Activated T-helper 1 cell treated with anti-CD3 and anti-CD28 coated beads, Interleukin-12 subunit alpha, Interleukin-12 subunit beta, Interleukin-2, Interleukin-4 antibody, amounts not matched to agents 30 ng/mL and 10 ng/mL and 1 ng/mL, durations not matched to agents 14 hours and 24 hours and 36 hours (primary cell): ENCODE data around the gene AP3B2. TPM values are rescaled to one million over a fixed set of nuclear protein-coding genes. Genes with fewer than 3 reads are reported as not detected.

Source experiments
- DNase-seq: peaks from one replicate; pipeline ENCODE4 v3.0.0; 2021; ENCODE audit warnings: low spot score
- H3K27ac Mint-ChIP-seq: one replicate; pipeline ENCODE4 v1.8.0; 2021; ENCODE audit warnings: mild to moderate bottlenecking, mixed read lengths
- H3K27me3 Mint-ChIP-seq: one replicate; pipeline ENCODE4 v1.8.0; 2022; ENCODE audit warnings: mild to moderate bottlenecking, moderate library complexity, mixed read lengths; ENCODE audit not compliant: insufficient read depth
- H3K36me3 Mint-ChIP-seq: one replicate; pipeline ENCODE4 v1.8.0; 2021; ENCODE audit warnings: low read depth, mixed read lengths
- H3K4me1 Mint-ChIP-seq: one replicate; pipeline ENCODE4 v1.8.0; 2021; ENCODE audit warnings: low read depth, mixed read lengths
- H3K4me3 Mint-ChIP-seq: one replicate; pipeline ENCODE4 v1.8.0; 2021; ENCODE audit warnings: mild to moderate bottlenecking, moderate library complexity, mixed read lengths
- H3K9me3 Mint-ChIP-seq: one replicate; pipeline ENCODE4 v1.8.0; 2021; ENCODE audit warnings: mixed read lengths
- intact Hi-C: fragments of 100-400 bp; cut with micrococcal nuclease; formaldehyde crosslinking; loops from one replicate; pipeline ENCODE4 v1.15.1; 2024
- total RNA-seq: library from RNA; stranded (reverse); gene quantifications from 2 replicates; pipeline ENCODE4 v1.2.3, GENCODE V29; 2022

Gene AP3B2
- 0.21 TPM in 1 of 2 replicates, not detected in the other for total RNA-seq

GRCh38 chr15:82709421-82710207 lies at the start of gene AP3B2:
Gene AP3B2, minus strand, starts transcription at chr15:82709875. Its CDS starts 169 bp downstream, at chr15:82709706.
- Mint-ChIP-seq H3K36me3 (no peaks in the 10 kb centered on the region), H3K4me3 (peak within 1 kb of the TSS; percentile 62), H3K27ac (no peak within 1 kb of the TSS), H3K4me1 (no peaks in the 10 kb centered on the region), H3K9me3 (no peaks in the 10 kb centered on the region), H3K27me3 (peaks cover 6% of the 10 kb centered on the region)
- DNase-seq: peak; percentile 71
- intact Hi-C loops: loop anchor here (1.0 to 2.0 kb wide), 4 partner anchors 29 to 169 kb away; partner anchors contain the start of gene RPS17

GRCh38 chr15:82751308-82751707 lies 41.6 kb upstream of the AP3B2 start:
- peaks cover 37% of the 10 kb centered on the region for H3K36me3 Mint-ChIP-seq
- no peak for DNase-seq
- peak overlapping the region; percentile 100 for H3K4me3 Mint-ChIP-seq
- H3K9me3 Mint-ChIP-seq: no peaks in the 10 kb centered on the region
- peak overlapping the region; percentile 97 for H3K27ac Mint-ChIP-seq
- H3K4me1 Mint-ChIP-seq: peaks cover 47% of the 10 kb centered on the region
- H3K27me3 Mint-ChIP-seq: no peaks in the 10 kb centered on the region
- intact Hi-C loops: loop anchor here (2.0 kb wide), 2 partner anchors 43 to 81 kb away; partner anchors contain the start of gene AP3B2

- Mint-ChIP-seq H3K27me3 (no peaks in the 10 kb centered on the region), H3K4me3 (peak overlapping the region; percentile 100), H3K27ac (peak overlapping the region; percentile 97), H3K36me3 (peaks cover 32% of the 10 kb centered on the region), H3K9me3 (no peaks in the 10 kb centered on the region), H3K4me1 (peaks cover 43% of the 10 kb centered on the region)
- DNase-seq: no peak
- intact Hi-C loops: loop anchor here (1.0 to 2.0 kb wide), 7 partner anchors 42 to 260 kb away; partner anchors contain the start of genes AP3B2, C15orf40, RAMAC and RPS17
Measured at GRCh38 chr15:82750831-82751180, 41.1 kb upstream of the AP3B2 start.

- no peaks in the 10 kb centered on the region for H3K27me3 Mint-ChIP-seq
- H3K4me1 Mint-ChIP-seq: peaks cover 39% of the 10 kb centered on the region
- no peaks in the 10 kb centered on the region for H3K9me3 Mint-ChIP-seq
- H3K4me3 Mint-ChIP-seq: peak overlapping the region; percentile 100
- peaks cover 29% of the 10 kb centered on the region for H3K36me3 Mint-ChIP-seq
- DNase-seq: peak; percentile 82
- peak overlapping the region; percentile 97 for H3K27ac Mint-ChIP-seq
- intact Hi-C loops: loop anchor here (1.0 to 2.0 kb wide), 7 partner anchors 41 to 261 kb away; partner anchors contain the start of genes AP3B2, C15orf40, RAMAC and RPS17
Measured at GRCh38 chr15:82749951-82750830, 40.5 kb upstream of the AP3B2 start.

GRCh38 chr15:82748315-82748714 lies 38.6 kb upstream of the AP3B2 start:
- DNase-seq: no peak
- Mint-ChIP-seq H3K4me1 (peaks cover 28% of the 10 kb centered on the region), H3K27ac (no peak overlapping the region), H3K9me3 (no peaks in the 10 kb centered on the region), H3K36me3 (peaks cover 20% of the 10 kb centered on the region), H3K27me3 (no peaks in the 10 kb centered on the region), H3K4me3 (no peak overlapping the region)
- intact Hi-C loops: no loop called here

GRCh38 chr15:82743810-82744209 lies 34.1 kb upstream of the AP3B2 start:
- H3K36me3 Mint-ChIP-seq: no peaks in the 10 kb centered on the region
- no peaks in the 10 kb centered on the region for H3K9me3 Mint-ChIP-seq
- H3K4me3 Mint-ChIP-seq: no peak overlapping the region
- no peak for DNase-seq
- no peaks in the 10 kb centered on the region for H3K27me3 Mint-ChIP-seq
- no peak overlapping the region for H3K27ac Mint-ChIP-seq
- intact Hi-C loops: no loop called here
- no peaks in the 10 kb centered on the region for H3K4me1 Mint-ChIP-seq

GRCh38 chr15:82742134-82742533 lies 32.5 kb upstream of the AP3B2 start:
- intact Hi-C loops: no loop called here
- Mint-ChIP-seq H3K27ac (no peak overlapping the region), H3K4me1 (no peaks in the 10 kb centered on the region), H3K27me3 (no peaks in the 10 kb centered on the region), H3K4me3 (no peak overlapping the region), H3K36me3 (peaks cover 3% of the 10 kb centered on the region), H3K9me3 (no peaks in the 10 kb centered on the region)
- no peak for DNase-seq

GRCh38 chr15:82739086-82739485 lies 29.4 kb upstream of the AP3B2 start:
- Mint-ChIP-seq H3K27me3 (no peaks in the 10 kb centered on the region), H3K4me3 (no peak overlapping the region), H3K9me3 (no peaks in the 10 kb centered on the region), H3K27ac (no peak overlapping the region), H3K36me3 (peaks cover 3% of the 10 kb centered on the region), H3K4me1 (no peaks in the 10 kb centered on the region)
- DNase-seq: no peak
- intact Hi-C loops: no loop called here

- intact Hi-C loops: no loop called here
- Mint-ChIP-seq H3K4me1 (no peaks in the 10 kb centered on the region), H3K27ac (no peak overlapping the region), H3K9me3 (no peaks in the 10 kb centered on the region), H3K27me3 (no peaks in the 10 kb centered on the region), H3K4me3 (no peak overlapping the region), H3K36me3 (peaks cover 3% of the 10 kb centered on the region)
- no peak for DNase-seq
Measured at GRCh38 chr15:82737975-82738374, 28.3 kb upstream of the AP3B2 start.

- Mint-ChIP-seq H3K4me1 (no peaks in the 10 kb centered on the region), H3K9me3 (no peaks in the 10 kb centered on the region), H3K27me3 (no peaks in the 10 kb centered on the region), H3K27ac (no peak overlapping the region), H3K4me3 (no peak overlapping the region), H3K36me3 (no peaks in the 10 kb centered on the region)
- no peak for DNase-seq
- intact Hi-C loops: no loop called here
Measured at GRCh38 chr15:82731527-82731926, 21.9 kb upstream of the AP3B2 start.

GRCh38 chr15:82730022-82730530 lies 20.4 kb upstream of the AP3B2 start:
- no peak for DNase-seq
- intact Hi-C loops: no loop called here
- Mint-ChIP-seq H3K4me1 (no peaks in the 10 kb centered on the region), H3K27me3 (no peaks in the 10 kb centered on the region), H3K9me3 (no peaks in the 10 kb centered on the region), H3K4me3 (no peak overlapping the region), H3K36me3 (no peaks in the 10 kb centered on the region), H3K27ac (no peak overlapping the region)

GRCh38 chr15:82726816-82727215 lies 17.1 kb upstream of the AP3B2 start:
- H3K4me1 Mint-ChIP-seq: no peaks in the 10 kb centered on the region
- no peak overlapping the region for H3K4me3 Mint-ChIP-seq
- no peak for DNase-seq
- no peak overlapping the region for H3K27ac Mint-ChIP-seq
- intact Hi-C loops: no loop called here
- H3K9me3 Mint-ChIP-seq: no peaks in the 10 kb centered on the region
- no peaks in the 10 kb centered on the region for H3K36me3 Mint-ChIP-seq
- H3K27me3 Mint-ChIP-seq: no peaks in the 10 kb centered on the region

GRCh38 chr15:82715003-82715402 lies 5.3 kb upstream of the AP3B2 start:
- intact Hi-C loops: no loop called here
- Mint-ChIP-seq H3K4me3 (no peak overlapping the region), H3K9me3 (no peaks in the 10 kb centered on the region), H3K27me3 (peaks cover 17% of the 10 kb centered on the region), H3K4me1 (no peaks in the 10 kb centered on the region), H3K36me3 (no peaks in the 10 kb centered on the region), H3K27ac (no peak overlapping the region)
- no peak for DNase-seq
